A549 (cell line): ENCODE measurements around the gene ATP2A3.

Source experiments
- FOSL2 ChIP-seq, 2 experiments: fragments of 450-650 bp in 1 of 2; fragments of >200 bp in 1 of 2; sonication (Bioruptor Twin) in 1 of 2; formaldehyde crosslinking; IDR thresholded peaks; 2 replicates each; pipeline versions ENCODE4 v1.5.0 to v1.6.1; 2016 to 2020; ENCODE audit warnings: mild to moderate bottlenecking in 1 of 2, moderate library complexity in 1 of 2
- POLR2AphosphoS2 ChIP-seq: conservative IDR thresholded peaks from 2 replicates; pipeline ENCODE4 v1.6.1; 2012; ENCODE audit warnings: low read length, improper control_type of control experiment, inconsistent platforms
- TF ChIP-seq, protein P1 (sequence below): fragments of >200 bp; sonication (Bioruptor Twin); formaldehyde crosslinking; IDR thresholded peaks from 3 replicates; pipeline ENCODE4 v1.5.1; 2016
- TF ChIP-seq, protein P2 (sequence below): fragments of 200-600 bp; sonication (generic); IDR thresholded peaks from 2 replicates; pipeline ENCODE4 v1.6.1; 2016; ENCODE audit warnings: antibody characterized with exemption, mild to moderate bottlenecking, moderate library complexity

GRCh38 chr17:3956327-3956957, 7.8 kb downstream of the ATP2A3 start:
- TF ChIP-seq POLR2AphosphoS2, result no peak
- TF ChIP-seq, protein P1, sequence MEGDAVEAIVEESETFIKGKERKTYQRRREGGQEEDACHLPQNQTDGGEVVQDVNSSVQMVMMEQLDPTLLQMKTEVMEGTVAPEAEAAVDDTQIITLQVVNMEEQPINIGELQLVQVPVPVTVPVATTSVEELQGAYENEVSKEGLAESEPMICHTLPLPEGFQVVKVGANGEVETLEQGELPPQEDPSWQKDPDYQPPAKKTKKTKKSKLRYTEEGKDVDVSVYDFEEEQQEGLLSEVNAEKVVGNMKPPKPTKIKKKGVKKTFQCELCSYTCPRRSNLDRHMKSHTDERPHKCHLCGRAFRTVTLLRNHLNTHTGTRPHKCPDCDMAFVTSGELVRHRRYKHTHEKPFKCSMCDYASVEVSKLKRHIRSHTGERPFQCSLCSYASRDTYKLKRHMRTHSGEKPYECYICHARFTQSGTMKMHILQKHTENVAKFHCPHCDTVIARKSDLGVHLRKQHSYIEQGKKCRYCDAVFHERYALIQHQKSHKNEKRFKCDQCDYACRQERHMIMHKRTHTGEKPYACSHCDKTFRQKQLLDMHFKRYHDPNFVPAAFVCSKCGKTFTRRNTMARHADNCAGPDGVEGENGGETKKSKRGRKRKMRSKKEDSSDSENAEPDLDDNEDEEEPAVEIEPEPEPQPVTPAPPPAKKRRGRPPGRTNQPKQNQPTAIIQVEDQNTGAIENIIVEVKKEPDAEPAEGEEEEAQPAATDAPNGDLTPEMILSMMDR, result no peak
- TF ChIP-seq, protein P2, sequence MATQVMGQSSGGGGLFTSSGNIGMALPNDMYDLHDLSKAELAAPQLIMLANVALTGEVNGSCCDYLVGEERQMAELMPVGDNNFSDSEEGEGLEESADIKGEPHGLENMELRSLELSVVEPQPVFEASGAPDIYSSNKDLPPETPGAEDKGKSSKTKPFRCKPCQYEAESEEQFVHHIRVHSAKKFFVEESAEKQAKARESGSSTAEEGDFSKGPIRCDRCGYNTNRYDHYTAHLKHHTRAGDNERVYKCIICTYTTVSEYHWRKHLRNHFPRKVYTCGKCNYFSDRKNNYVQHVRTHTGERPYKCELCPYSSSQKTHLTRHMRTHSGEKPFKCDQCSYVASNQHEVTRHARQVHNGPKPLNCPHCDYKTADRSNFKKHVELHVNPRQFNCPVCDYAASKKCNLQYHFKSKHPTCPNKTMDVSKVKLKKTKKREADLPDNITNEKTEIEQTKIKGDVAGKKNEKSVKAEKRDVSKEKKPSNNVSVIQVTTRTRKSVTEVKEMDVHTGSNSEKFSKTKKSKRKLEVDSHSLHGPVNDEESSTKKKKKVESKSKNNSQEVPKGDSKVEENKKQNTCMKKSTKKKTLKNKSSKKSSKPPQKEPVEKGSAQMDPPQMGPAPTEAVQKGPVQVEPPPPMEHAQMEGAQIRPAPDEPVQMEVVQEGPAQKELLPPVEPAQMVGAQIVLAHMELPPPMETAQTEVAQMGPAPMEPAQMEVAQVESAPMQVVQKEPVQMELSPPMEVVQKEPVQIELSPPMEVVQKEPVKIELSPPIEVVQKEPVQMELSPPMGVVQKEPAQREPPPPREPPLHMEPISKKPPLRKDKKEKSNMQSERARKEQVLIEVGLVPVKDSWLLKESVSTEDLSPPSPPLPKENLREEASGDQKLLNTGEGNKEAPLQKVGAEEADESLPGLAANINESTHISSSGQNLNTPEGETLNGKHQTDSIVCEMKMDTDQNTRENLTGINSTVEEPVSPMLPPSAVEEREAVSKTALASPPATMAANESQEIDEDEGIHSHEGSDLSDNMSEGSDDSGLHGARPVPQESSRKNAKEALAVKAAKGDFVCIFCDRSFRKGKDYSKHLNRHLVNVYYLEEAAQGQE, result no peak
- no peak for TF ChIP-seq FOSL2 (IDR thresholded peaks at IDR 0.05)
- TF ChIP-seq FOSL2 (CRISPR knock-in tag; IDR thresholded peaks at IDR 0.05), result no peak
